Neuron (in vitro differentiated cells): Measurements from ENCODE around the gene GRID1.

Source experiments
- H2AFZ ChIP-seq: one replicate; pipeline ENCODE4 v1.6.1; 2013; ENCODE audit warnings: low read depth, mild to moderate bottlenecking, inconsistent platforms, low read length, moderate library complexity
- H3K27me3 ChIP-seq: one replicate; pipeline ENCODE4 v1.6.1; 2013; ENCODE audit warnings: low read length; ENCODE audit not compliant: insufficient read depth
- H3K36me3 ChIP-seq: one replicate; pipeline ENCODE4 v1.6.1; 2013; ENCODE audit warnings: low read length; ENCODE audit not compliant: insufficient read depth
- H3K4me1 ChIP-seq: one replicate; pipeline ENCODE4 v1.6.1; 2013; ENCODE audit warnings: low read length; ENCODE audit not compliant: insufficient read depth
- H3K4me3 ChIP-seq: 2 replicates; pipeline ENCODE4 v1.5.1; 2013; ENCODE audit warnings: mild to moderate bottlenecking, low read length, moderate library complexity
- H3K9me3 ChIP-seq: one replicate; pipeline ENCODE4 v1.6.1; 2013; ENCODE audit warnings: low read length

Gene GRID1

GRCh38 chr10:86258499-86258898, 108.1 kb downstream of the GRID1 start:
- Histone ChIP-seq H2AFZ (no peak overlapping the region), H3K4me1 (no peaks in the 10 kb centered on the region), H3K27me3 (peaks cover 6% of the 10 kb centered on the region), H3K4me3 (no peak overlapping the region), H3K36me3 (no peaks in the 10 kb centered on the region), H3K9me3 (no peaks in the 10 kb centered on the region)

- Histone ChIP-seq H3K4me3 (no peak overlapping the region), H2AFZ (no peak overlapping the region)
Observed at GRCh38 chr10:86257683-86258082, 108.9 kb downstream of the GRID1 start.

GRCh38 chr10:86256690-86257315, 109.8 kb downstream of the GRID1 start:
- H3K4me3 ChIP-seq = no peak overlapping the region
- no peaks in the 10 kb centered on the region for H3K9me3 ChIP-seq
- H3K4me1 ChIP-seq = no peaks in the 10 kb centered on the region
- peaks cover 10% of the 10 kb centered on the region for H3K27me3 ChIP-seq
- no peak overlapping the region for H2AFZ ChIP-seq
- no peaks in the 10 kb centered on the region for H3K36me3 ChIP-seq

More at GRCh38 chr10:86257683-86258082, 108.9 kb downstream of the GRID1 start:
- H3K27me3 ChIP-seq = peaks cover 10% of the 10 kb centered on the region
- H3K9me3 ChIP-seq = no peaks in the 10 kb centered on the region
- H3K4me1 ChIP-seq = no peaks in the 10 kb centered on the region
- H3K36me3 ChIP-seq = no peaks in the 10 kb centered on the region

GRCh38 chr10:86255405-86256251, 111.0 kb downstream of the GRID1 start:
- H3K27me3 ChIP-seq = peaks cover 10% of the 10 kb centered on the region
- H3K36me3 ChIP-seq = no peaks in the 10 kb centered on the region
- H2AFZ ChIP-seq = no peak overlapping the region
- H3K4me1 ChIP-seq = no peaks in the 10 kb centered on the region
- H3K4me3 ChIP-seq = no peak overlapping the region
- no peaks in the 10 kb centered on the region for H3K9me3 ChIP-seq

- Histone ChIP-seq H3K4me3 (no peak overlapping the region), H3K36me3 (no peaks in the 10 kb centered on the region), H3K27me3 (peaks cover 10% of the 10 kb centered on the region)
Observed at GRCh38 chr10:86254526-86255174, 111.9 kb downstream of the GRID1 start.

GRCh38 chr10:86254081-86254480, 112.5 kb downstream of the GRID1 start:
- peaks cover 10% of the 10 kb centered on the region for H3K27me3 ChIP-seq
- no peak overlapping the region for H3K4me3 ChIP-seq
- H3K36me3 ChIP-seq = no peaks in the 10 kb centered on the region
- H3K4me1 ChIP-seq = no peaks in the 10 kb centered on the region
- H3K9me3 ChIP-seq = no peaks in the 10 kb centered on the region
- no peak overlapping the region for H2AFZ ChIP-seq

More at GRCh38 chr10:86254526-86255174, 111.9 kb downstream of the GRID1 start:
- Histone ChIP-seq H3K9me3 (no peaks in the 10 kb centered on the region), H2AFZ (no peak overlapping the region), H3K4me1 (no peaks in the 10 kb centered on the region)

- H3K27me3 ChIP-seq = peaks cover 10% of the 10 kb centered on the region
- no peaks in the 10 kb centered on the region for H3K4me1 ChIP-seq
- no peaks in the 10 kb centered on the region for H3K36me3 ChIP-seq
- H3K9me3 ChIP-seq = no peaks in the 10 kb centered on the region
- H2AFZ ChIP-seq = no peak overlapping the region
- H3K4me3 ChIP-seq = no peak overlapping the region
Observed at GRCh38 chr10:86253091-86254072, 113.2 kb downstream of the GRID1 start.

- no peak overlapping the region for H3K4me3 ChIP-seq
- H3K9me3 ChIP-seq = no peaks in the 10 kb centered on the region
- no peaks in the 10 kb centered on the region for H3K36me3 ChIP-seq
- peaks cover 10% of the 10 kb centered on the region for H3K27me3 ChIP-seq
- no peaks in the 10 kb centered on the region for H3K4me1 ChIP-seq
- H2AFZ ChIP-seq = no peak overlapping the region
Observed at GRCh38 chr10:86252556-86252955, 114.0 kb downstream of the GRID1 start.

GRCh38 chr10:86252079-86252478, 114.5 kb downstream of the GRID1 start:
- H3K4me3 ChIP-seq = no peak overlapping the region
- no peaks in the 10 kb centered on the region for H3K4me1 ChIP-seq
- H2AFZ ChIP-seq = no peak overlapping the region
- peaks cover 10% of the 10 kb centered on the region for H3K27me3 ChIP-seq
- no peaks in the 10 kb centered on the region for H3K9me3 ChIP-seq
- H3K36me3 ChIP-seq = no peaks in the 10 kb centered on the region

- no peak overlapping the region for H3K4me3 ChIP-seq
- H3K36me3 ChIP-seq = no peaks in the 10 kb centered on the region
- H2AFZ ChIP-seq = no peak overlapping the region
- no peaks in the 10 kb centered on the region for H3K4me1 ChIP-seq
- H3K9me3 ChIP-seq = no peaks in the 10 kb centered on the region
- H3K27me3 ChIP-seq = peaks cover 10% of the 10 kb centered on the region
Observed at GRCh38 chr10:86251426-86251825, 115.2 kb downstream of the GRID1 start.

- Histone ChIP-seq H3K9me3 (no peaks in the 10 kb centered on the region), H2AFZ (no peak overlapping the region), H3K4me1 (no peaks in the 10 kb centered on the region), H3K4me3 (no peak overlapping the region), H3K36me3 (no peaks in the 10 kb centered on the region), H3K27me3 (peaks cover 10% of the 10 kb centered on the region)
Observed at GRCh38 chr10:86250399-86250798, 116.2 kb downstream of the GRID1 start.

GRCh38 chr10:86249794-86250193, 116.8 kb downstream of the GRID1 start:
- Histone ChIP-seq H2AFZ (no peak overlapping the region), H3K36me3 (no peaks in the 10 kb centered on the region), H3K27me3 (peaks cover 10% of the 10 kb centered on the region), H3K4me3 (no peak overlapping the region), H3K9me3 (no peaks in the 10 kb centered on the region), H3K4me1 (no peaks in the 10 kb centered on the region)
